ENCODE measurements around the gene CD2AP. TPM values are rescaled to one million over a fixed set of nuclear protein-coding genes. Genes with fewer than 3 reads are reported as not detected.

The CD2AP gene
- total and polyA plus RNA-seq, 2 of the 8 experiments (the other 6 are each of a cell fraction or from before 2014, with no cell fraction given), result 8.6 to 75.6 TPM

DNA sequence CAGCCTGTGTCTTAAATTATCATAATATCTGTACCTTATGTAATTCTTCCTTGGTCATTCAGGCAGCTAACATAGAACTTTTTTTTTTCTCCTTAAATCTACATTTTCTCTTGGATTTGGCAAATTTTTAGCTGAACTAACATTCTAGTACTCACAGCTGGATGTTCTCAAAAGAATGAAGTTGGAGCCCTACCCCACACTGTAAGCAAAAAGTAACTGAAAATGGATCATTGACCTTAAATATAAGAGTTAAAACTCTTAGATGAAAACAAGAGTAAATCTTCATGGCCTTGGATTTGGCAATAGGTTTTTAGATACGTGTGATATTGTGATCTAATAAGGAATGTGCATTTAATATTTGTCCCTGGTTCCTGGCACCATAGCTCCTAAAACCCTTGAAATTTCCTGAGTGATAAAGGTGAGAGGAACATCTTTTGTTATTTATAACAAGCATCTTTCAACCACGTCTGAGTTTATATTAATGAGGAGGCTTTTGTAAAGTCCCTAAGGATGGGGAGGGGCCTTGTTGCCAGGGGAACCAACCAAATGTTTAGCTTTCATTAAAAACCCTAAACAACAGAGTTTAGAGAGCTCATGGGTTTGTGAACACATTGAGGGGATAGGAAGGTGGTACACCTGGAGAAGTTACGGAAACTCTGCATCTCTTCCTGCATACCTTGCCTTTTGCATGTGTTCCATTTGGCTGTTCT, 114.7 kb downstream of the CD2AP start:
- H3K9ac ChIP-seq (replicated peaks in 1 of 4; ENCODE audit: extremely low read depth in 1 of 4, low read depth in 3 of 4, low read length in 3 of 4), result no peak overlapping the region

More for the DNA sequence above, 114.7 kb downstream of the CD2AP start:
- TF ChIP-seq POLR2AphosphoS5 (IDR thresholded peaks at IDR 0.05; ENCODE audit: low read depth, low read length) (no peak), RAD21 (IDR thresholded peaks at IDR 0.05 in 1 of 2, conservative IDR thresholded peaks at IDR 0.05 in 1 of 2; ENCODE audit: low read depth in 2 of 2, low read length in 2 of 2) (no peak), SP1 (IDR thresholded peaks at IDR 0.05; ENCODE audit: low read depth, low read length) (no peak)
- H3K79me1 ChIP-seq (ENCODE audit: low read depth, low read length), result no peaks in the 10 kb centered on the region
- no peak overlapping the region for H3K18ac ChIP-seq (ENCODE audit: extremely low read depth, low read length)
- no peak overlapping the region for H4K5ac ChIP-seq (ENCODE audit: insufficient read length, low read depth, low read length)
- peak overlapping the region; percentile 62; the same call in 1 of the 2 replicates for H3K27ac ChIP-seq (ENCODE audit: low read depth, low read length)
- H3K4me3 ChIP-seq (ENCODE audit: extremely low read depth in 1 of 4, insufficient read depth in 2 of 4, low read depth in 3 of 4, low read length in 4 of 4), result no peak overlapping the region
- no peak overlapping the region for H2BK120ac ChIP-seq (replicated peaks; ENCODE audit: low read depth, low read length)
- H2AFZ ChIP-seq (ENCODE audit: low read length), result no peak overlapping the region
- peaks cover 4 to 44% (median 25%) of the 10 kb centered on the region in 4 experiments; a peak in 7 of 8 replicates for H3K36me3 ChIP-seq (ENCODE audit: control insufficient read depth in 2 of 4, insufficient read depth in 4 of 4, low read length in 3 of 4)
- no peaks in the 10 kb centered on the region for H4K20me1 ChIP-seq (replicated peaks in 1 of 2; ENCODE audit: control insufficient read depth in 1 of 2, insufficient read depth in 2 of 2, low read length in 2 of 2)
- no peak overlapping the region for H3K4ac ChIP-seq (replicated peaks; ENCODE audit: insufficient read length, low read depth, low read length)
- H3K4me1 ChIP-seq (replicated peaks in 1 of 4; ENCODE audit: control insufficient read depth in 3 of 4, insufficient read depth in 4 of 4, low read length in 3 of 4), result no peaks in the 10 kb centered on the region
- H3K23ac ChIP-seq (ENCODE audit: insufficient read length), result no peak overlapping the region
- no peaks in the 10 kb centered on the region for H3K27me3 ChIP-seq (replicated peaks in 1 of 4; ENCODE audit: control insufficient read depth in 3 of 4, extremely low read depth in 1 of 4, insufficient read depth in 3 of 4, low read length in 3 of 4)
- 78% methylated on average over 3 of the region's 3 CpGs; no CpG with 5 or more reads in 1 of the 2 experiments for WGBS, 2 experiments (ENCODE audit: extremely low coverage in 1 of 2, insufficient coverage in 1 of 2, insufficient read length in 1 of 2, insufficient replicate concordance in 2 of 2, low coverage in 1 of 2, low lambda C conversion rate in 2 of 2, missing lambda C conversion rate in 1 of 2)
- H3K14ac ChIP-seq (ENCODE audit: insufficient read length), result no peak overlapping the region
- no peak overlapping the region for H2BK15ac ChIP-seq (ENCODE audit: low read length)
- H2BK20ac ChIP-seq (ENCODE audit: low read length), result no peak overlapping the region
- no peaks in the 10 kb centered on the region for H3K23me2 ChIP-seq (ENCODE audit: low read depth, low read length)
- no peaks in the 10 kb centered on the region for H3K79me2 ChIP-seq (ENCODE audit: control insufficient read depth in 1 of 2, insufficient read depth in 2 of 2, low read length in 2 of 2)
- ChIA-PET POLR2A (ENCODE audit: partially characterized antibody) (interaction anchor here (1.1 kb wide), 1 partner anchor 17 kb away, joined by 3 read pairs; no protein-coding TSS in a partner anchor), CTCF (ENCODE audit: partially characterized antibody) (interaction anchor here (0.6 to 0.9 kb wide), 2 partner anchors 178 to 503 kb away, joined by 3 read pairs; no protein-coding TSS in a partner anchor)
- no peaks in the 10 kb centered on the region for H3K9me3 ChIP-seq (ENCODE audit: insufficient read depth in 2 of 2, low read depth in 1 of 2, low read length in 1 of 2)
- no peak overlapping the region for H3K56ac ChIP-seq (replicated peaks; ENCODE audit: insufficient read length, low read depth, low read length)
- H4K91ac ChIP-seq (replicated peaks; ENCODE audit: insufficient read length, low read length), result no peak overlapping the region
- no peak overlapping the region; the same call in 1 of the 2 replicates for H2BK5ac ChIP-seq (ENCODE audit: low read depth, low read length)
- no peak for FAIRE-seq
- no peak overlapping the region for H2AK5ac ChIP-seq (ENCODE audit: low read depth, low read length)
- H4K8ac ChIP-seq (ENCODE audit: extremely low read depth, insufficient read depth, low read length), result no peak overlapping the region
- no peak overlapping the region for H3K4me2 ChIP-seq (ENCODE audit: insufficient read depth in 1 of 2, low read depth in 2 of 2, low read length in 2 of 2)
- DNase-seq (ENCODE audit: low read depth in 1 of 2, low spot score in 2 of 2), result no peak
- H2BK12ac ChIP-seq (ENCODE audit: low read depth, low read length), result no peak overlapping the region
